ENCODE measurements around the gene SLC38A5.
"Not testable (repeated sequence)": the region's sequence is repeated elsewhere in the genome, so short reads cannot be mapped to it uniquely, and the experiment has no call there.

SLC38A5 gene

DNA sequence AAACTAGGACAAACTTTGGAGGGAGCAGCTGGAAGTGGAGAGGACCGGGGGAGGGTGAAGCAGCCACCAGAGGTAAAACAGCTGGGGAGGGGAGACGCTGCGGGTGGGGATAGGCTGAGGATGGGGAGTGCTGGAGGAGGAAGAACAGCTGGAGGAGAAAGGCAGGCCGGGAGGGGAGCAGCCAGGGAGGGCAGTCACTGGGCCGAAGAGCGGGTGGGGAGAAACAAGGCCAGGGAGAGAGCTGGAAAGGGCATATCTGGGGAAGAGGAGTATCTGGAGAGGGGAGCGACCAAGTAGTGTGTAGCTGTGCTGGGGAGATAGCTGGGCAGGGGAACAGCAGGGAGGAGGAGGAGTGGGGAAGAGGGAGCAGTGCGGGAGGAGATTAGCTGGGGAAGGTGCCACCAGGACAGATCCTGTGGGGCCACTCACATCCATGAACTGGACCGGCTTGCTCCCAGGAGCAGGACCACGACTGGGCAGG is 2.7 kb downstream of the SLC38A5 start:
- peak; percentile 64 for DNase-seq

DNA sequence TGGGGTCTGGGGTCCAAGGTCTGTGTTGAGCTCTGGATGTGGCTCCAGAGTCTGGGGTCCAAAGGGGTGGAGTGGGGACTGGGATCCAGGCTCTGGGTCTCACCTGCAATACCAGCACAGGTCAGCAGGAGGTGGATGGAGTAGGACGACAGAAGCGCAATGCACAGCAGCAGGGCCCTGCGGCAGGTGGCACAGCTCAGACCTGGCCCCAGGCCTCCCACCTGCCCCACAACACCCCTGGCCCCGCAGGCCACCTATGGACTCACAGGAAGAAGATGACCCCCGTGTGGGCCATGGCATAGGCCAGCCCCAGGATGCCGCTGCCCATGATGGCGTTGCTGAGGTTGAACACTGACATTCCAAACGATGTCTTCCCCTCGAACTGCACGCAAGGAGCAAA is 3.4 kb downstream of the SLC38A5 start:
- DNase-seq = peak; percentile 80

DNA sequence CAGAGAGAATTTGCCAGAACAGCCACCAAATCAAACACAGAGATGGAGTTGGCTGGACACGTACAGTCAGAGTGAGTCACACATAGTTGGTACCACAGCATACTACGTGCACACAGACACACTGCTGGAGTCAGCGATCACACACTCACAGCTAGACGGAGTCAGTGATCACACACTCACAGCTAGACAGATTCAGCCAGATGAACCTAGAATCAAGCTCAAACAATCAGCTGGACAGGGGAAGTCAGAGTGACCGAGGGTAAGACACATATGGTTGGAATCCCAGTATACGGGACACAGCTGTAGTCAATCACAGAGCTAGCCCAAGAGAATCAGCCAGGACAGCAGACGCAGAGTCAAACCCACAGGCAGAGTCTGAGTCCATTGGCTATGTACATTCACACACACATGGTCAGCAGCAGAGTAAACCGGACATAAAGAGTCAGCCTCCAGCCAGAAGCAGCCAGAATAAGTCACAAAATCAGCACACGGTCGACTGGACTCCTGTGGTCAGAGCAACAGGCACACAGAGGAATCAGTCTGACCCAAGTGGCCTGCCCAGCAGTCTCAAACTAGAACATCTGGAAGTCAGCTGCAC is 4.6 kb downstream of the SLC38A5 start:
- DNase-seq = no peak

DNA sequence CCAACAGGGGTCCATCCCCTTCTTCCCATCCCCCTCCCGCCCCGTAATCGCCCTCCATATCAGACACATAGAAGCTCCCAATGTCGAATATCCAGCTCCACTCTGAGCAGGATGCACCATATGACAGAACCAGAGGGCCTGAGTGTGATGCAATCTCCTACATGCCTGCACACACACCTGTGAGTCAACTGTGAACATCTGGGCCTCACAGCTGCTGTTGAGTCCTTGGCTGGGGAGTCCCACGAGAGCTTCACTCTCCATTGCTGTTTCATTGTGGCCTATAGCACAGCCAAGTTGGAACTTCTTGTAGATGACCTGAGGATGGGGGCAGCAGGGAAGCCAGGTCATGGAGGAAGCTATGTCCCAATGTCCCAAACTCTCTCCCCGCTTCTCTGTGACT is 8.2 kb downstream of the SLC38A5 start:
- DNase-seq = no peak

DNA sequence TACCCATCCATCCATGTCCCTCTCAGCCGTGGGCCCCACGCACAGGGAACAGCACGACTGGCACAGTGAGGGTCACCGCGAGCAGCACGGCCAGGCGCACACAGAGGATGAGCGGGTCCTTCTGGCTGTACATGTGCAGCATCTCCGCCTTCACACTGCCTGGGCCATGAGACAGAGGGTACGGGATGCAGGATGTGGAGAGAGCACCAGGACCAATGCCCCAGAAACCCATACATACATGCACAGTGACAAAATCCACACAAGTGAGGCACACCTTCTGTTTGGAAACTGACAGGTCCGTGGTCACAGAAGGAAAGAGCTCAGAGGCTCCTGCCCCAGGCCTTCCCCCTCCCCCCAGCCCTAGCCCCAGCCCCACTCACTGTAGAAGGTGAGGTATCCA is 9.5 kb downstream of the SLC38A5 start:
- no peak for DNase-seq

DNA sequence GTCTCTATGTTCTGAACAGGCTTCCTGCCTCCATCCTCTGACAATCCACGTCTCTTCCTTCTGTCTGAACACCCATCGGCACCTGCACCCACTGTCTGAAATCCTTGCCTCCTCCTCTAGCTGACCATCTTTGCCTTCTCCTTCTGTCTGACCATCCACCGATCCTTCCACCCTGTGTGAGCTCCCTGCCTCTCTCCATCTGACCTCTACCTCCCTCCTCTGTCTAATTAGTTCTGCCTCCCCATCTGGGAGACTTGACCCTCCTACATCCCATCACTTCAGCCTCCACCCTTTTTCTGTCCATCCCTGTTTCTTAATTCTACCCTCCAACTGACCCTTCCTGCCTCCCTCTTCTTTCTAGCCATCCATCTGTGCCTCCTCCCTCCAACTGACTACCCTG is 10.0 kb downstream of the SLC38A5 start:
- DNase-seq = no peak

DNA sequence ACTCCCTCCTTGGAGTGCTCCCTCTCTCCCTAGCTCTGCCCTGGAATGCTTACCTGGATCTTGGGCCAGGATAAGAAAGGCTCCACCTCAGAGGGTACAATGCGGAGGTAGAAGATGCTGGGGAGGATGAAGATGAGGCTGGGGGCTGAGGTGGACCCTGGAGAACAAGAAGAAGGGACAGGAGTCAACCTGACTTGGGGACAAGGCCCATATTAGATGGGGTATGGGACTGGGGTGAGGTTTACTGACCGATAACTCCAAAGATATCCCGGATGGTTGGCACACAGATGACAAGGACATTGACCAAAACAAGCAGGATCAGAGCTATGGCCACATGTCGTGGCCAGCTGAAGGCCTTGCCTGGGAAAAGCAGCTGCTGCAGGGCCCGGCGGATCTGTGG is 10.6 kb downstream of the SLC38A5 start:
- DNase-seq = no peak

DNA sequence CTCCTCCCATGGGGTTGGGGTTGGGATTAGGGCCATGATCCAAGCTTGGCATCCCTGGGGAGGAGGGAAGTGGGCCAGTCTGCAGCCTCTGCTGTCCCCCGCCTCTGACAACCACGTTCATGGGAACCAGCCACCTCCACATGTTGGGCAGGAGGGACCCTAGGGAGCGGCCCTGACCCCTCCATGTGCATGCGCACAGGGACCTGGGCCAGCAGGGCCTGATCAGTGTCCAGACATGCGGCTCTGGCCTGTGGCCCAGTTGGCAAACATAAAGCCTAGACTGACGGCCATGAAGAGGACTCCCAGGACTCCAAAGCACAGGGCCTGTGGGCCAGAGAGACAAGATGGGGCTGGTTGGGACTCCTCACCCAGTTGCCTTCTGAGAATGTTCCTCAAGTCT is 11.3 kb downstream of the SLC38A5 start:
- peak; percentile 45 for DNase-seq

DNA sequence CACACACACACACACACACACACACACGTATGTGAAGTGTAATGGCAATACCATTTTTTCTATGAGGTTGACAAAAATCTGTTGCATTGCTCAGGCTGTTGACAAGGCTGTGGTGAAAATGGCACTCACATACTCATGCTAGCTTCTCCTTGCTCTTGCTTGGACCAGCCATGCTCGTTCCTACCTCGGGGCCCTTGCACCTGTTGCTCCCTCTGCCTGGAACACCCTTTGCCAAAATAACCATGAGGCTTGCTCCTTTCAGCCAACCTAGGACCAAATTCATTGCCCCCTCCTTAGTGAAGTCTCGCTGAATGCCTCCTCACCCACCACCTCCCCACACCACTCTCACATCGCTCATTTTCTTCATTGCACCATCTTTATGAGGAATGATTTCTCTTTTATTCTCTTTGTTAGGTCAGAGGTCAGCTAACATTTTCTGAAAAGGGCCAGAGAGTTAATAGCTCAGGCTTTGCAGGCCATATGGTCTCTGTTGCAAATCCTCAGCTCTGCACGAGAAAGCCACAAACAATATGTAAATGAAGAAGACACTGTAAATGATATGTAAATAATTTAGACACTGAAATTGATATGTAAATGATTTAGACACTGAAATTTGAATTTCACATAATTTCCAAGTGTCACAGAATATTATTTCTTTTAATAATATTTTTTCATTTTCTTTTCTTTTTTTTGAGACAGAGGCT is 13.3 kb downstream of the SLC38A5 start:
- peak; percentile 56 for DNase-seq

DNA sequence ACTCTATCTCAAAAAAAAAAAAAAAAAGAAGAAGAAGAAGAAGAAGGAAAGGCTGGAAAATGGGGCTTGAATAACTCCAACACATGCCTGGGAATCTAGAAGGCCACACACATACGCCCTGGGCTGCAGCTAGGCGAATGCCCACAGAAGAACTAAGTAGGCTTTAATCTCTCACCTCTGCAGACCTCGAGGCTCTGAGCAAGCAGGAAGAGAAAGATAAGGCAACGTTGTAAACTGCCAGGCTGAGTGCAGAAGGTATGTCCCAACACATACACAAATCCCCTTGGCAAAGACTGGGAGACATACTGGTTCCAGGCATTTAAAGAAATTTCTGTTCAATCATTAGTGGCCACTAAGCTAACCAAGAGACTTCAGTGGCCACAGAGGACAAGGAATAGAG is 18.4 kb downstream of the SLC38A5 start:
- DNase-seq = peak; percentile 10

DNA sequence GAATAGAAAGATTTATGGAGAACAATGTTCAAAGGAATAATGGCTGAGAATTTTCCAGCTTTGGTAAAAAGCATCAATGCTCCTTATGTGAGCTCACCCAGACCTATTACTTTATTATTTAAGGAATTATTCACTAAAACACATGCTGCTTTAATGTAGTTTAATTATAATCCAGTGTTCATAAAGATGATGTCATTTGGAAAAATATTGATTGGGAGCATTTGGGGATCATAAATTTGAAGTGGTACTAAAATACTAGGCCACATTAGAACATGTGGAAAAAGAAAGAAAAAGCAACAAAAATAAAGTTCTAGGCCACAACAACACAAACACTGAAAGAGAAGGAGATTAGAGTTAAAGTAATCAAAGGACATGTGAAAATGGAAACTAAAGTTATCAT is 20.0 kb downstream of the SLC38A5 start:
- DNase-seq = no peak

DNA sequence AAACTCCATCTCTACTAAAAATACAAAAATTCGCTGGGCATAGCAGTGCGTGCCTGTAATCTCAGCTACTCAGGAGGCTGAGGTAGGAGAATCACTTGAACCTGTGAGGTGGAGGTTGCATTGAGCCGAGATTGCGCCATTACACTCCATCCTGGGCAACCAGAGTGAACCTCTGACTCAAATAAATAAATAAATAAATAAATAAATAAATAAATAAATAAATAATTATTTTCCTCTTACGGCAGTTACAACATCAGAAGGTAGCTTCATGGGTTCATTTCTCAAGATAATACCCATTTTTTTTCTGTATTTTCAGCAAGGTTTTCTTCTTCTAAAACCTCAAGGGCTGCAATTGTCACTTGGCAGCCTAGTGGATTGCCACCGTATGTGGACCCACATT is 22.9 kb downstream of the SLC38A5 start:
- DNase-seq = not testable (repeated sequence)

DNA sequence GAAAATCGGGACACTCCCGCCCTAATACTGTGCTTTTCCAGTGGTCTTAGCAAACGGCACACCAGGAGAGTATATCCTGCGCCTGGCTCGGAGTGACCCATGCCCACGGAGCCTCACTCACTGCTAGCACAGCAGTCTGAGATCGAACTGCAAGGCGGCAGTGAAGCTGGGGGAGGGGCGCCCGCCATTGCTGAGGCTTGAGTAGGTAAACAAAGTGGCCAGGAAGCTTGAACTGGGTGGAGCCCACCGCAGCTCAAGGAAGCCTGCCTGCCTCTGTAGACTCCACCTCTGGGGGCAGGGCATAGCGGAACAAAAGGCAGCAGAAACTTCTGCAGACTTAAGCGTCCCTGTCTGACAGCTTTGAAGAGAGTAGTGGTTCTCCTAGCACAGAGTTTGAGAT is 36.3 kb downstream of the SLC38A5 start:
- DNase-seq = peak; percentile 2

DNA sequence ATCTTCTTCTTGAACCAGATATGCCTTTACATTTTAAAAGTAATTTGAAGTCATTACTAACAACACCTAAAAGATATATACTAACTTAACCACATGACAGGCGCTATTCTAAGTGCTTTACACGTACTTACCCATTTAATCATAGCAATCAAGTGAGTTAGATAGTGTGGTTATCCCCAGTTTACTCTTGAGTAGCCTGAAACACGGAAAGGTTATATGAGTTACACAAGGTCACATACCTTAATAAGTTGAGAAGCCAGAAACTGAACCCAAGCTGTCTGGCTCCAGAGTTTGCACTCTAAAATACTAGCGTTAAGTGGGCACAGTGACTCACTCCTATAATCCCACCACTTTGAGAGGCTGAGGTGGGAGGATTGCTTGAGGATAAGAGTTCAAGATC is 39.9 kb downstream of the SLC38A5 start:
- not testable (repeated sequence) for DNase-seq

DNA sequence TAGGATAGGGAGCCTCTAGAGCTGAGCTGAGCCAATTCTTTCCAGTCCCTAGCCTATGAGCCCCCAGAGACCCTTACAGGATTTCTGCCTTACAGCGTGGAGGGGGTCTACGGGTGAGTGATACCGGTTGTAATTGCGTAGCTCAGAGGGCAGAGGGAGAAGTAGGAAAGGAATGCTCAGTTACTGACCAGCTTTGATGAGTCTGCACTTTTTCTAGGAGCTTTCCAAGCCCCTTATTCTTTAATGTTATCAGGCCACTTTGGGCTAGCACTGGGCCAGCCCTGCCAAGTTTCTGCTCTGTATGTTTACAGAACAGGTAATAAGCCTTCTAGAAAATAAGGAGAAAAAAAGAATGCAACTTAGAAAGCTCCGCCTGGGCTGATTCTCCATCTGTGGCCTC is 40.5 kb downstream of the SLC38A5 start:
- not testable (repeated sequence) for DNase-seq

DNA sequence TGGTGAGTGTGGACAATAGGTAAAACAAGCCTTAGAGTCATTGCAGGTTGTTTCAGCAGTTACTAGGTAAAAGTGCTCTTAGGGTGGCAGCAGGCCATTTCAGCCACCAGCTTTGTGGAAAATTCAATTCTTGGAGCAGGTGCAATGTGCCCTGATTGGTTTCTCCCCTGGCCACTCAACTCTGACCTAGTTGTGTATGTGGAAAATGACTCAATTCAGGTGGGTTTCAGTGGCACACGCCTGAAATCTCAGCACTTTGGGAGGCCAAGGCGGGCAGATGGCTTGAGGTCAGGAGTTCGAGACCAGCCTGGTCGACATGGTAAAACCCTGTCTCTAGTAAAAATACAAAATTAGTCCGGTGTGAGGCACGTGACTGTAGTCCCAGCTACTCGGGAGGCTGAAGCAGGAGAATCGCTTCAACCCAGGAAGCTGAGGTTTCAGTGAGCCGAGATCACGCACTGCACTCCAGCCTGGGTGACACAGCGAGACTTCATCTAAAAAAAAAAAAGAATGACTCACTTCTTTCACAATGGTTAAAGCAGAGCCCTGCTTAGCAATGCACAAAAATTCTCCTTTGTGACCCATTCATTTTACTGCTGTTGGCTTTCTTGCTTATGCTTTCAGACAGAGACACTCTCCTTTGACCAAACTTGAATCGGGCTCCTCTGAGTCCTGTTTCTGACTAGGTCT is 42.9 kb downstream of the SLC38A5 start:
- not testable (repeated sequence) for DNase-seq

DNA sequence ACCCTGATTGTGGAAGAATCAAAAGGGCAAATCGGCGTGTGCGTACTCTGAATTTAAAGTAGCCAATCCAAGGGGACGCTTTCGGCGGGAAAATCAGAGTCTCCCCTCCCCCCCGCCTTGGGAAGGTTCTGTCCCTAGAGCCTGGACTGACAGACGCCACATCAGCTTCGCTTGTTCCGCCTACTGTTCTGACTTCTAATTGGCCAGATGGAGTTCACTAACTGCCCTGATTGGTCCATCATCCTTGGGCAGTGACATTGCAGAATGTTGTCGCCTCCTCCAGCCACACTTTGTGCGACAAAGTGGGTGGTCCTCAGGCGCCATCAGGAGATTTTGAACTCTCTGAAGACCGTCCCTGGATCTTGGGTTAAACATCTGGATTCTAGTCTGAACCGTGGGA is 58.2 kb downstream of the SLC38A5 start, which contains the start of gene SSX4B:
SSX4B (minus strand) TSS at position 101 of the 400 bp plus-strand sequence. CDS start 588 bp downstream, outside the sequence.
- not testable (repeated sequence) for DNase-seq

Data from NCI-H82 (cell line).